H9 (cell line): ENCODE results near the gene ACADSB. TPM values are rescaled to one million over a fixed set of nuclear protein-coding genes. Genes with fewer than 3 reads are reported as not detected.

ENCODE experiments used
- DNase-seq: peaks from one replicate; pipeline ENCODE4 v3.0.0-alpha.2; 2017
- H2AFZ ChIP-seq: one replicate; pipeline ENCODE4 v1.6.1; 2013; ENCODE audit warnings: mild to moderate bottlenecking, low read length, control low read depth, moderate library complexity
- H2AK5ac ChIP-seq: 2 replicates; pipeline ENCODE4 v1.6.1; 2013; ENCODE audit warnings: low read length, control low read depth, mixed read lengths; ENCODE audit not compliant: insufficient read length
- H2BK120ac ChIP-seq: one replicate; pipeline ENCODE4 v1.6.1; 2013; ENCODE audit warnings: low read depth, mild to moderate bottlenecking, low read length, control low read depth, inconsistent platforms; ENCODE audit not compliant: poor library complexity, severe bottlenecking
- H2BK12ac ChIP-seq: 2 replicates; pipeline ENCODE4 v1.6.1; 2013; ENCODE audit warnings: low read length, control low read depth, mixed read lengths, low read depth; ENCODE audit not compliant: insufficient read length
- H2BK15ac ChIP-seq: 2 replicates; pipeline ENCODE4 v1.6.1; 2013; ENCODE audit warnings: low read depth, low read length, control low read depth
- H2BK20ac ChIP-seq: one replicate; pipeline ENCODE4 v1.6.1; 2013; ENCODE audit warnings: low read depth, mild to moderate bottlenecking, low read length, control low read depth, inconsistent platforms; ENCODE audit not compliant: poor library complexity, severe bottlenecking
- H2BK5ac ChIP-seq: 2 replicates; pipeline ENCODE4 v1.6.1; 2013; ENCODE audit warnings: low read length, control low read depth, mixed read lengths; ENCODE audit not compliant: insufficient read length
- H3K14ac ChIP-seq: 2 replicates; pipeline ENCODE4 v1.6.1; 2013; ENCODE audit warnings: low read length, control low read depth; ENCODE audit not compliant: insufficient read depth
- H3K18ac ChIP-seq: 2 replicates; pipeline ENCODE4 v1.6.1; 2013; ENCODE audit warnings: low read depth, mild to moderate bottlenecking, mixed read lengths, low read length, control low read depth; ENCODE audit not compliant: insufficient read length
- H3K23ac ChIP-seq: 2 replicates; pipeline ENCODE4 v1.6.1; 2013; ENCODE audit warnings: low read length, control low read depth, mixed read lengths, low read depth; ENCODE audit not compliant: insufficient read length
- H3K23me2 ChIP-seq: 2 replicates; pipeline ENCODE4 v1.6.1; 2013; ENCODE audit warnings: low read depth, mild to moderate bottlenecking, mixed read lengths, low read length, control low read depth; ENCODE audit not compliant: insufficient read length, poor library complexity, severe bottlenecking
- H3K27ac ChIP-seq: 2 replicates; pipeline ENCODE4 v1.5.1; 2013; ENCODE audit warnings: low read length, control low read depth, mixed read lengths, low read depth; ENCODE audit not compliant: insufficient read length
- H3K27me3 ChIP-seq: 2 replicates; pipeline ENCODE4 v1.6.1; 2013; ENCODE audit warnings: low read length, control low read depth, inconsistent platforms; ENCODE audit not compliant: insufficient read depth
- H3K4ac ChIP-seq: 2 replicates; pipeline ENCODE4 v1.6.1; 2013; ENCODE audit warnings: low read depth, mild to moderate bottlenecking, control low read depth, inconsistent platforms, low read length, moderate library complexity
- H3K4me1 ChIP-seq: 2 replicates; pipeline ENCODE4 v1.6.1; 2013; ENCODE audit warnings: low read length, control low read depth, inconsistent platforms; ENCODE audit not compliant: insufficient read depth
- H3K4me2 ChIP-seq: 2 replicates; pipeline ENCODE4 v1.6.1; 2013; ENCODE audit warnings: low read length, control low read depth, mixed read lengths; ENCODE audit not compliant: insufficient read length, insufficient read depth
- H3K56ac ChIP-seq: 2 replicates; pipeline ENCODE4 v1.6.1; 2013; ENCODE audit warnings: low read depth, mild to moderate bottlenecking, mixed read lengths, low read length, control low read depth; ENCODE audit not compliant: insufficient read length
- H3K79me1 ChIP-seq: 2 replicates; pipeline ENCODE4 v1.6.1; 2013; ENCODE audit warnings: low read depth, mild to moderate bottlenecking, moderate library complexity, low read length, control low read depth, inconsistent platforms; ENCODE audit not compliant: insufficient read depth, poor library complexity, severe bottlenecking
- H3K79me2 ChIP-seq: 2 replicates; pipeline ENCODE4 v1.6.1; 2013; ENCODE audit warnings: low read length, control low read depth, inconsistent platforms; ENCODE audit not compliant: insufficient read depth
- H3K9ac ChIP-seq: 2 replicates; pipeline ENCODE4 v1.6.1; 2013; ENCODE audit warnings: low read length, control low read depth, mixed read lengths; ENCODE audit not compliant: insufficient read length; ENCODE audit errors: extremely low read depth
- H3K9me3 ChIP-seq: one replicate; pipeline ENCODE4 v1.6.1; 2013; ENCODE audit warnings: low read depth, low read length, inconsistent platforms; ENCODE audit not compliant: control insufficient read depth
- H3T11ph ChIP-seq: one replicate; pipeline ENCODE4 v1.6.1; 2013; ENCODE audit warnings: mild to moderate bottlenecking, low read length, control low read depth, inconsistent platforms
- H4K20me1 ChIP-seq: one replicate; pipeline ENCODE4 v1.6.1; 2013; ENCODE audit not compliant: control insufficient read depth, insufficient read length, insufficient read depth
- H4K5ac ChIP-seq: 2 replicates; pipeline ENCODE4 v1.6.1; 2013; ENCODE audit warnings: low read depth, mild to moderate bottlenecking, mixed read lengths, low read length, control low read depth; ENCODE audit not compliant: insufficient read length
- H4K8ac ChIP-seq: replicated peaks from 2 replicates; pipeline ENCODE4 v1.6.1; 2013; ENCODE audit warnings: low read length, control low read depth, mixed read lengths, low read depth; ENCODE audit not compliant: insufficient read length
- H4K91ac ChIP-seq: 2 replicates; pipeline ENCODE4 v1.6.1; 2013; ENCODE audit warnings: low read depth, mild to moderate bottlenecking, moderate library complexity, mixed read lengths, low read length, control low read depth; ENCODE audit not compliant: insufficient read length
- H3K27ac Mint-ChIP-seq, 3 experiments: 2 replicates in 2 of 3; 3 replicates in 1 of 3; pipeline ENCODE4 v1.8.0; 2020 to 2021; ENCODE audit warnings: mixed read lengths in 3 of 3, mild to moderate bottlenecking in 1 of 3, moderate library complexity in 1 of 3
- H3K27me3 Mint-ChIP-seq: 2 replicates; pipeline ENCODE4 v1.8.0; 2021; ENCODE audit warnings: low read depth, mild to moderate bottlenecking, moderate library complexity, mixed read lengths
- H3K36me3 Mint-ChIP-seq, 3 experiments: 2 replicates in 2 of 3; 3 replicates in 1 of 3; pipeline ENCODE4 v1.8.0; 2020 to 2021; ENCODE audit warnings: low read depth in 3 of 3, mixed read lengths in 3 of 3; ENCODE audit not compliant: insufficient read depth in 1 of 3
- H3K4me1 Mint-ChIP-seq, 2 experiments: 2 replicates each; pipeline ENCODE4 v1.8.0; 2020; ENCODE audit warnings: mixed read lengths in 2 of 2
- H3K4me3 Mint-ChIP-seq, 2 experiments: 2 replicates in 1 of 2; 3 replicates in 1 of 2; pipeline ENCODE4 v1.8.0; 2020 to 2021; ENCODE audit warnings: mild to moderate bottlenecking in 2 of 2, mixed read lengths in 2 of 2, moderate library complexity in 1 of 2
- H3K9me3 Mint-ChIP-seq, 2 experiments: 2 replicates in 1 of 2; 3 replicates in 1 of 2; pipeline ENCODE4 v1.8.0; 2020; ENCODE audit warnings: mild to moderate bottlenecking in 2 of 2, mixed read lengths in 2 of 2, moderate library complexity in 1 of 2
- WGBS: extraction: QIAGEN DNeasy Blood & Tissue Kit; methylation state at CpG from one replicate; pipeline ENCODE4 v1.1.7; 2013; ENCODE audit warnings: missing lambda C conversion rate, low lambda C conversion rate, mixed read lengths; ENCODE audit not compliant: insufficient read length; ENCODE audit errors: extremely low coverage; 5-methylcytosine and 5-hydroxymethylcytosine counted together
- total RNA-seq: library from RNA; stranded (reverse); gene quantifications from 2 replicates; pipeline ENCODE4 v1.2.1, GENCODE V29; 2021
- TF ChIP-seq, protein P1 (sequence below): fragments of 200-600 bp; sonication (generic); conservative IDR thresholded peaks from 3 replicates; pipeline ENCODE4 v1.8.0; 2021; ENCODE audit warnings: antibody characterized with exemption, mild to moderate bottlenecking

ACADSB gene
- total RNA-seq, 1 experiment from 2014 or later = 35.1 TPM

GRCh38 chr10:123093489-123093888 lies 84.7 kb downstream of the ACADSB start:
- no peak overlapping the region for H3T11ph ChIP-seq
- H3K27ac ChIP-seq = no peak overlapping the region
- H3K14ac ChIP-seq = no peak overlapping the region
- H3K27ac Mint-ChIP-seq = no peak overlapping the region
- no peaks in the 10 kb centered on the region for H3K27me3 ChIP-seq
- no peak overlapping the region for H2AK5ac ChIP-seq
- no peak overlapping the region for H3K18ac ChIP-seq
- H4K91ac ChIP-seq = no peak overlapping the region
- H3K23me2 ChIP-seq = no peaks in the 10 kb centered on the region
- no peak overlapping the region for H2BK20ac ChIP-seq
- H3K4ac ChIP-seq = no peak overlapping the region
- no peaks in the 10 kb centered on the region for H3K79me2 ChIP-seq
- H3K4me1 ChIP-seq = no peaks in the 10 kb centered on the region
- TF ChIP-seq, protein P1, sequence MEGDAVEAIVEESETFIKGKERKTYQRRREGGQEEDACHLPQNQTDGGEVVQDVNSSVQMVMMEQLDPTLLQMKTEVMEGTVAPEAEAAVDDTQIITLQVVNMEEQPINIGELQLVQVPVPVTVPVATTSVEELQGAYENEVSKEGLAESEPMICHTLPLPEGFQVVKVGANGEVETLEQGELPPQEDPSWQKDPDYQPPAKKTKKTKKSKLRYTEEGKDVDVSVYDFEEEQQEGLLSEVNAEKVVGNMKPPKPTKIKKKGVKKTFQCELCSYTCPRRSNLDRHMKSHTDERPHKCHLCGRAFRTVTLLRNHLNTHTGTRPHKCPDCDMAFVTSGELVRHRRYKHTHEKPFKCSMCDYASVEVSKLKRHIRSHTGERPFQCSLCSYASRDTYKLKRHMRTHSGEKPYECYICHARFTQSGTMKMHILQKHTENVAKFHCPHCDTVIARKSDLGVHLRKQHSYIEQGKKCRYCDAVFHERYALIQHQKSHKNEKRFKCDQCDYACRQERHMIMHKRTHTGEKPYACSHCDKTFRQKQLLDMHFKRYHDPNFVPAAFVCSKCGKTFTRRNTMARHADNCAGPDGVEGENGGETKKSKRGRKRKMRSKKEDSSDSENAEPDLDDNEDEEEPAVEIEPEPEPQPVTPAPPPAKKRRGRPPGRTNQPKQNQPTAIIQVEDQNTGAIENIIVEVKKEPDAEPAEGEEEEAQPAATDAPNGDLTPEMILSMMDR = no peak
- H4K20me1 ChIP-seq = no peaks in the 10 kb centered on the region
- H2AFZ ChIP-seq = no peak overlapping the region
- no peak overlapping the region for H2BK5ac ChIP-seq
- H3K23ac ChIP-seq = no peak overlapping the region
- no peak overlapping the region for H3K56ac ChIP-seq
- H3K9ac ChIP-seq = no peak overlapping the region
- no peak overlapping the region for H3K4me2 ChIP-seq
- H3K4me1 Mint-ChIP-seq = peaks cover 0 to 4% of the 10 kb centered on the region in 2 experiments; a peak in 2 of 4 replicates
- H3K27me3 Mint-ChIP-seq = peaks cover 34% of the 10 kb centered on the region
- no peak overlapping the region for H4K5ac ChIP-seq
- H4K8ac ChIP-seq = no peak overlapping the region
- H3K9me3 Mint-ChIP-seq = no peaks in the 10 kb centered on the region
- H2BK12ac ChIP-seq = no peak overlapping the region
- H3K9me3 ChIP-seq = no peaks in the 10 kb centered on the region
- no peaks in the 10 kb centered on the region for H3K36me3 Mint-ChIP-seq
- DNase-seq = no peak
- no peak overlapping the region for H2BK120ac ChIP-seq
- H3K4me3 Mint-ChIP-seq = no peak overlapping the region
- WGBS = no CpG with 5 or more reads among the region's 4 CpGs
- no peak overlapping the region for H2BK15ac ChIP-seq
- no peaks in the 10 kb centered on the region for H3K79me1 ChIP-seq
